NCI-H460 (cell line): ENCODE data around the gene PAK6. TPM values are rescaled to one million over a fixed set of nuclear protein-coding genes. Genes with fewer than 3 reads are reported as not detected.

Source experiments
- DNase-seq: peaks from one replicate; pipeline ENCODE4 v3.0.0-alpha.2; 2016; ENCODE audit warnings: low read depth; ENCODE audit errors: extremely low read depth
- total RNA-seq: library from RNA; depleted of rRNA; stranded (reverse); fragments of >200 nt; shearing (Covaris generic); gene quantifications from 2 replicates; pipeline ENCODE4 v1.2.3, GENCODE V29; 2014

The PAK6 gene
- total RNA-seq, 1 experiment from 2014 or later: not detected

- peak; percentile 59 for DNase-seq
Observed at GRCh38 chr15:40287968-40288367, 49.1 kb downstream of the PAK6 start.

- no peak for DNase-seq
Observed at GRCh38 chr15:40289140-40289775, 50.4 kb downstream of the PAK6 start.

- no peak for DNase-seq
Observed at GRCh38 chr15:40290545-40290917, 51.7 kb downstream of the PAK6 start.

- DNase-seq: peak; percentile 48
Observed at GRCh38 chr15:40290918-40291574, 52.2 kb downstream of the PAK6 start.

- DNase-seq: no peak
Observed at GRCh38 chr15:40292246-40292645, 53.4 kb downstream of the PAK6 start.

GRCh38 chr15:40293006-40293405 is 54.1 kb downstream of the PAK6 start:
- DNase-seq: no peak

- no peak for DNase-seq
Observed at GRCh38 chr15:40293905-40294895, 55.3 kb downstream of the PAK6 start.

- DNase-seq: no peak
Observed at GRCh38 chr15:40295297-40295696, 56.4 kb downstream of the PAK6 start.

GRCh38 chr15:40295877-40296560 is 57.2 kb downstream of the PAK6 start:
- DNase-seq: no peak

GRCh38 chr15:40296561-40297230 is 57.8 kb downstream of the PAK6 start:
- no peak for DNase-seq

- DNase-seq: no peak
Observed at GRCh38 chr15:40297356-40297755, 58.5 kb downstream of the PAK6 start.

- no peak for DNase-seq
Observed at GRCh38 chr15:40298216-40298935, 59.5 kb downstream of the PAK6 start.

- DNase-seq: no peak
Observed at GRCh38 chr15:40300367-40300766, 61.5 kb downstream of the PAK6 start.

- no peak for DNase-seq
Observed at GRCh38 chr15:40300771-40301170, 61.9 kb downstream of the PAK6 start.

- no peak for DNase-seq
Observed at GRCh38 chr15:40301467-40302179, 62.8 kb downstream of the PAK6 start.

GRCh38 chr15:40302288-40302886 is 63.5 kb downstream of the PAK6 start:
- no peak for DNase-seq

GRCh38 chr15:40302981-40303380 is 64.1 kb downstream of the PAK6 start:
- no peak for DNase-seq

- no peak for DNase-seq
Observed at GRCh38 chr15:40303576-40303975, 64.7 kb downstream of the PAK6 start.

GRCh38 chr15:40305281-40305680 is 66.4 kb downstream of the PAK6 start:
- DNase-seq: no peak
